HEK293 (cell line): ENCODE measurements around the gene MINAR2.

ENCODE experiments used
- CTCF ChIA-PET: fragments of 350-600 bp; formaldehyde crosslinking; extraction: SDS; loops from one replicate; lab custom pipeline; 2021; ENCODE audit warnings: antibody characterized with exemption; lab: Yijun Ruan, JAX
- POLR2A ChIA-PET: fragments of 300-600 bp; formaldehyde crosslinking; extraction: SDS; loops from one replicate; lab custom pipeline; 2020; ENCODE audit warnings: antibody characterized with exemption, inconsistent platforms; lab: Yijun Ruan, JAX
- H3K27ac ChIP-seq: fragments of 200-500 bp; sonication (Bioruptor generic); 2 replicates; pipeline ENCODE4 v1.5.1; 2014; ENCODE audit warnings: low read depth, low read length, control low read depth, inconsistent platforms; ENCODE audit errors: extremely low read depth
- H3K36me3 ChIP-seq, 2 experiments: fragments of 200-500 bp in 1 of 2; sonication (Bioruptor generic) in 1 of 2; 1 replicate in 1 of 2; 2 replicates in 1 of 2; pipeline ENCODE4 v1.5.1; 2014 to 2017; ENCODE audit warnings: inconsistent platforms in 2 of 2, low read length in 2 of 2; ENCODE audit not compliant: control insufficient read depth in 2 of 2, insufficient read depth in 1 of 2
- H3K4me1 ChIP-seq: fragments of 200-500 bp; sonication (Bioruptor generic); 2 replicates; pipeline ENCODE4 v1.5.1; 2014; ENCODE audit warnings: mild to moderate bottlenecking, low read length, inconsistent platforms; ENCODE audit not compliant: control insufficient read depth, insufficient read depth
- H3K4me3 ChIP-seq: 2 replicates; pipeline ENCODE4 v1.5.1; 2011; ENCODE audit warnings: low read depth, mild to moderate bottlenecking, control low read depth, low read length, moderate library complexity
- H3K9me3 ChIP-seq: fragments of 200-500 bp; sonication (Bioruptor generic); 2 replicates; pipeline ENCODE4 v1.5.1; 2014; ENCODE audit warnings: low read depth, low read length, inconsistent platforms; ENCODE audit not compliant: control insufficient read depth, insufficient read depth
- KLF1 ChIP-seq: fragments of 450-650 bp; formaldehyde crosslinking; IDR thresholded peaks from 2 replicates; pipeline ENCODE4 v1.5.1; 2016; ENCODE audit warnings: missing biosample characterization, missing genetic modification characterization
- KLF10 ChIP-seq: fragments of 450-650 bp; IDR thresholded peaks from 2 replicates; pipeline ENCODE4 v1.5.1; 2018; ENCODE audit warnings: missing biosample characterization, mild to moderate bottlenecking, missing genetic modification characterization
- PRDM1 ChIP-seq: fragments of 450-650 bp; formaldehyde crosslinking; IDR thresholded peaks from 2 replicates; pipeline ENCODE4; 2016; ENCODE audit warnings: missing biosample characterization, missing genetic modification characterization
- TSHZ1 ChIP-seq: fragments of 450-650 bp; formaldehyde crosslinking; IDR thresholded peaks from 2 replicates; pipeline ENCODE4 v1.5.1; 2016; ENCODE audit warnings: missing biosample characterization, missing genetic modification characterization, borderline replicate concordance
- ZBTB20 ChIP-seq: fragments of 450-650 bp; formaldehyde crosslinking; IDR thresholded peaks from 2 replicates; pipeline ENCODE4 v1.5.1; 2016; ENCODE audit warnings: missing biosample characterization, missing genetic modification characterization
- ZFP37 ChIP-seq: fragments of 450-650 bp; formaldehyde crosslinking; IDR thresholded peaks from 2 replicates; pipeline ENCODE4 v1.5.1; 2016; ENCODE audit warnings: missing biosample characterization, missing genetic modification characterization
- ZNF10 ChIP-seq: fragments of 450-650 bp; formaldehyde crosslinking; IDR thresholded peaks from 2 replicates; pipeline ENCODE4 v1.5.1; 2017; ENCODE audit warnings: missing biosample characterization, missing genetic modification characterization
- ZNF121 ChIP-seq: fragments of 450-650 bp; formaldehyde crosslinking; IDR thresholded peaks from 2 replicates; pipeline ENCODE4 v1.5.1; 2016; ENCODE audit warnings: missing biosample characterization, missing genetic modification characterization
- ZNF138 ChIP-seq: fragments of 450-650 bp; formaldehyde crosslinking; IDR thresholded peaks from 2 replicates; pipeline ENCODE4 v1.5.1; 2016; ENCODE audit warnings: missing biosample characterization, missing genetic modification characterization, borderline replicate concordance
- ZNF18 ChIP-seq: fragments of 450-650 bp; formaldehyde crosslinking; IDR thresholded peaks from 2 replicates; pipeline ENCODE4 v1.5.1; 2016; ENCODE audit warnings: missing biosample characterization, missing genetic modification characterization
- ZNF239 ChIP-seq: fragments of 450-650 bp; formaldehyde crosslinking; IDR thresholded peaks from 2 replicates; pipeline ENCODE4 v1.5.1; 2016; ENCODE audit warnings: missing biosample characterization, missing genetic modification characterization
- ZNF266 ChIP-seq: fragments of 450-650 bp; formaldehyde crosslinking; IDR thresholded peaks from 2 replicates; pipeline ENCODE4 v1.5.1; 2016; ENCODE audit warnings: missing biosample characterization, missing genetic modification characterization, low read depth
- ZNF354C ChIP-seq: fragments of 450-650 bp; formaldehyde crosslinking; IDR thresholded peaks from 2 replicates; pipeline ENCODE4 v1.5.1; 2016; ENCODE audit warnings: missing biosample characterization, missing genetic modification characterization, low read depth, borderline replicate concordance
- ZNF426 ChIP-seq: fragments of 450-650 bp; formaldehyde crosslinking; IDR thresholded peaks from 2 replicates; pipeline ENCODE4 v1.5.1; 2017; ENCODE audit warnings: missing biosample characterization, missing genetic modification characterization, mild to moderate bottlenecking, inconsistent platforms, moderate library complexity
- ZNF521 ChIP-seq: fragments of 450-650 bp; formaldehyde crosslinking; IDR thresholded peaks from 2 replicates; pipeline ENCODE4 v1.5.1; 2017; ENCODE audit warnings: missing biosample characterization, mild to moderate bottlenecking, missing genetic modification characterization
- ZNF549 ChIP-seq: fragments of 450-650 bp; IDR thresholded peaks from 2 replicates; pipeline ENCODE4 v1.5.1; 2018; ENCODE audit warnings: missing biosample characterization, missing genetic modification characterization, mild to moderate bottlenecking, inconsistent platforms, moderate library complexity
- ZNF600 ChIP-seq: fragments of 450-650 bp; formaldehyde crosslinking; IDR thresholded peaks from 2 replicates; pipeline ENCODE4 v1.5.1; 2016; ENCODE audit warnings: missing biosample characterization, missing genetic modification characterization
- ZNF747 ChIP-seq: fragments of 450-650 bp; formaldehyde crosslinking; IDR thresholded peaks from 2 replicates; pipeline ENCODE4 v1.5.1; 2016; ENCODE audit warnings: missing biosample characterization, missing genetic modification characterization
- TF ChIP-seq, protein P1 (sequence below): fragments of 450-650 bp; formaldehyde crosslinking; IDR thresholded peaks from 2 replicates; pipeline ENCODE4 v1.5.1; 2016; ENCODE audit warnings: missing biosample characterization, missing genetic modification characterization, borderline replicate concordance
- TF ChIP-seq, protein P2 (sequence below): fragments of 450-650 bp; formaldehyde crosslinking; IDR thresholded peaks from 2 replicates; pipeline ENCODE4 v1.5.1; 2016; ENCODE audit warnings: missing biosample characterization, missing genetic modification characterization
- TF ChIP-seq, protein P3 (sequence below): fragments of 450-650 bp; formaldehyde crosslinking; IDR thresholded peaks from 2 replicates; pipeline ENCODE4 v1.5.1; 2017; ENCODE audit warnings: missing biosample characterization, missing genetic modification characterization
- TF ChIP-seq, protein P4 (sequence below): fragments of 450-650 bp; formaldehyde crosslinking; IDR thresholded peaks from 2 replicates; pipeline ENCODE4 v1.5.1; 2016; ENCODE audit warnings: missing biosample characterization, missing genetic modification characterization

MINAR2 gene

GRCh38 chr5:129760636-129761325 is 12.9 kb downstream of the MINAR2 start:
- ChIA-PET CTCF (interaction anchor here (0.6 kb wide), 1 partner anchor 10 kb away, joined by 3 read pairs; no protein-coding TSS in a partner anchor), POLR2A (no interaction called here)
- Histone ChIP-seq H3K9me3 (no peaks in the 10 kb centered on the region), H3K27ac (no peak overlapping the region), H3K4me3 (no peak overlapping the region), H3K4me1 (0 out of 2 replicates have a peak, but pooled peaks cover 2% of the 10 kb centered on the region), H3K36me3 (no peaks in the 10 kb centered on the region)
- no peak for TF ChIP-seq ZNF239 (tag by site-specific recombination)
- TF ChIP-seq ZNF10 (tag by site-specific recombination): 0 out of 2 replicates have a peak, but pooled peaks have one; percentile 61
- TF ChIP-seq ZNF18 (tag by site-specific recombination): no peak
- TF ChIP-seq TSHZ1 (tag by site-specific recombination): no peak
- no peak for TF ChIP-seq ZNF354C (tag by site-specific recombination)
- no peak for TF ChIP-seq KLF1 (tag by site-specific recombination)
- no peak for TF ChIP-seq PRDM1 (tag by site-specific recombination)

GRCh38 chr5:129763651-129764050 is 15.8 kb downstream of the MINAR2 start:
- Histone ChIP-seq H3K4me1 (0 out of 2 replicates have a peak, but pooled peaks cover 2% of the 10 kb centered on the region), H3K9me3 (no peaks in the 10 kb centered on the region), H3K36me3 (no peaks in the 10 kb centered on the region), H3K27ac (no peak overlapping the region), H3K4me3 (no peak overlapping the region)
- TF ChIP-seq ZNF600 (tag by site-specific recombination) (no peak), ZNF266 (tag by site-specific recombination) (no peak), ZNF426 (tag by site-specific recombination) (no peak), ZNF521 (tag by site-specific recombination) (no peak), ZBTB20 (no peak), ZFP37 (no peak), ZNF549 (tag by site-specific recombination) (no peak), KLF10 (no peak), ZNF138 (tag by site-specific recombination) (no peak), ZNF121 (tag by site-specific recombination) (no peak), ZNF747 (tag by site-specific recombination) (no peak)
- TF ChIP-seq, protein P1, sequence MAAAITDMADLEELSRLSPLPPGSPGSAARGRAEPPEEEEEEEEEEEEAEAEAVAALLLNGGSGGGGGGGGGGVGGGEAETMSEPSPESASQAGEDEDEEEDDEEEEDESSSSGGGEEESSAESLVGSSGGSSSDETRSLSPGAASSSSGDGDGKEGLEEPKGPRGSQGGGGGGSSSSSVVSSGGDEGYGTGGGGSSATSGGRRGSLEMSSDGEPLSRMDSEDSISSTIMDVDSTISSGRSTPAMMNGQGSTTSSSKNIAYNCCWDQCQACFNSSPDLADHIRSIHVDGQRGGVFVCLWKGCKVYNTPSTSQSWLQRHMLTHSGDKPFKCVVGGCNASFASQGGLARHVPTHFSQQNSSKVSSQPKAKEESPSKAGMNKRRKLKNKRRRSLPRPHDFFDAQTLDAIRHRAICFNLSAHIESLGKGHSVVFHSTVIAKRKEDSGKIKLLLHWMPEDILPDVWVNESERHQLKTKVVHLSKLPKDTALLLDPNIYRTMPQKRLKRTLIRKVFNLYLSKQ (tag by site-specific recombination): no peak
- TF ChIP-seq, protein P2, sequence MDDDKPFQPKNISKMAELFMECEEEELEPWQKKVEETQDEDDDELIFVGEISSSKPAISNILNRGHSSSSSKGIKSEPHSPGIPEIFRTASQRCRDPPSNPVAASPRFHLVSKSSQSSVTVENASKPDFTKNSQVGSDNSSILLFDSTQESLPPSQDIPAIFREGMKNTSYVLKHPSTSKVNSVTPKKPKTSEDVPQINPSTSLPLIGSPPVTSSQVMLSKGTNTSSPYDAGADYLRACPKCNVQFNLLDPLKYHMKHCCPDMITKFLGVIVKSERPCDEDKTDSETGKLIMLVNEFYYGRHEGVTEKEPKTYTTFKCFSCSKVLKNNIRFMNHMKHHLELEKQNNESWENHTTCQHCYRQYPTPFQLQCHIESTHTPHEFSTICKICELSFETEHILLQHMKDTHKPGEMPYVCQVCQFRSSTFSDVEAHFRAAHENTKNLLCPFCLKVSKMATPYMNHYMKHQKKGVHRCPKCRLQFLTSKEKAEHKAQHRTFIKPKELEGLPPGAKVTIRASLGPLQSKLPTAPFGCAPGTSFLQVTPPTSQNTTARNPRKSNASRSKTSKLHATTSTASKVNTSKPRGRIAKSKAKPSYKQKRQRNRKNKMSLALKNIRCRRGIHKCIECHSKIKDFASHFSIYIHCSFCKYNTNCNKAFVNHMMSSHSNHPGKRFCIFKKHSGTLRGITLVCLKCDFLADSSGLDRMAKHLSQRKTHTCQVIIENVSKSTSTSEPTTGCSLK (tag by site-specific recombination): no peak
- TF ChIP-seq, protein P3, sequence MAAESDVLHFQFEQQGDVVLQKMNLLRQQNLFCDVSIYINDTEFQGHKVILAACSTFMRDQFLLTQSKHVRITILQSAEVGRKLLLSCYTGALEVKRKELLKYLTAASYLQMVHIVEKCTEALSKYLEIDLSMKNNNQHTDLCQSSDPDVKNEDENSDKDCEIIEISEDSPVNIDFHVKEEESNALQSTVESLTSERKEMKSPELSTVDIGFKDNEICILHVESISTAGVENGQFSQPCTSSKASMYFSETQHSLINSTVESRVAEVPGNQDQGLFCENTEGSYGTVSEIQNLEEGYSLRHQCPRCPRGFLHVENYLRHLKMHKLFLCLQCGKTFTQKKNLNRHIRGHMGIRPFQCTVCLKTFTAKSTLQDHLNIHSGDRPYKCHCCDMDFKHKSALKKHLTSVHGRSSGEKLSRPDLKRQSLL (tag by site-specific recombination): no peak
- TF ChIP-seq, protein P4, sequence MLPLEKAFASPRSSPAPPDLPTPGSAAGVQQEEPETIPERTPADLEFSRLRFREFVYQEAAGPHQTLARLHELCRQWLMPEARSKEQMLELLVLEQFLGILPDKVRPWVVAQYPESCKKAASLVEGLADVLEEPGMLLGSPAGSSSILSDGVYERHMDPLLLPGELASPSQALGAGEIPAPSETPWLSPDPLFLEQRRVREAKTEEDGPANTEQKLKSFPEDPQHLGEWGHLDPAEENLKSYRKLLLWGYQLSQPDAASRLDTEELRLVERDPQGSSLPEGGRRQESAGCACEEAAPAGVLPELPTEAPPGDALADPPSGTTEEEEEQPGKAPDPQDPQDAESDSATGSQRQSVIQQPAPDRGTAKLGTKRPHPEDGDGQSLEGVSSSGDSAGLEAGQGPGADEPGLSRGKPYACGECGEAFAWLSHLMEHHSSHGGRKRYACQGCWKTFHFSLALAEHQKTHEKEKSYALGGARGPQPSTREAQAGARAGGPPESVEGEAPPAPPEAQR (tag by site-specific recombination): no peak
- ChIA-PET CTCF (interaction anchor here (1.1 kb wide), 1 partner anchor 126 kb away, joined by 4 read pairs; no protein-coding TSS in a partner anchor), POLR2A (no interaction called here)
